Calu3 (cell line): ENCODE measurements around the gene TAPBP. TPM values are rescaled to one million over a fixed set of nuclear protein-coding genes. Genes with fewer than 3 reads are reported as not detected.
"Not testable (repeated sequence)": the region's sequence is repeated elsewhere in the genome, so short reads cannot be mapped to it uniquely, and the experiment has no call there.

Source experiments
- Bru-seq: library from RNA; stranded (reverse); fragments of 400-500 nt; gene quantifications from one replicate; lab custom pipeline; 2021; lab: Mats Ljungman, UMichigan
- BruChase-seq, 2 experiments: library from RNA; stranded (reverse); fragments of 400-500 nt; gene quantifications; one replicate each; lab custom pipeline; 2021; lab: Mats Ljungman, UMichigan
- BruUV-seq: library from RNA; stranded (reverse); fragments of 400-500 nt; replicated peaks from 2 replicates; lab custom pipeline; 2021; lab: Mats Ljungman, UMichigan
- CTCF ChIA-PET: fragments of 300-600 bp; sonication (Branson Sonifier 250); formaldehyde crosslinking; loops from one replicate; lab custom pipeline; 2022; ENCODE audit warnings: antibody characterized with exemption; lab: Charles Lee
- DNase-seq: peaks from one replicate; pipeline ENCODE4 v3.0.0; 2022
- H3K27ac Mint-ChIP-seq: one replicate; pipeline ENCODE4 v1.8.0; 2022; ENCODE audit warnings: mixed read lengths; ENCODE audit not compliant: unreplicated experiment
- H3K27me3 Mint-ChIP-seq: one replicate; pipeline ENCODE4 v1.8.0; 2022; ENCODE audit warnings: mixed read lengths; ENCODE audit not compliant: unreplicated experiment
- H3K36me3 Mint-ChIP-seq: one replicate; pipeline ENCODE4 v1.8.0; 2022; ENCODE audit warnings: mild to moderate bottlenecking, moderate library complexity, mixed read lengths; ENCODE audit not compliant: insufficient read depth, unreplicated experiment
- H3K4me1 Mint-ChIP-seq: one replicate; pipeline ENCODE4 v1.8.0; 2022; ENCODE audit warnings: mild to moderate bottlenecking, low read depth, mixed read lengths; ENCODE audit not compliant: unreplicated experiment
- H3K4me3 Mint-ChIP-seq: one replicate; pipeline ENCODE4 v1.8.0; 2022; ENCODE audit warnings: mild to moderate bottlenecking, low read depth, moderate library complexity, mixed read lengths; ENCODE audit not compliant: unreplicated experiment
- H3K9me3 Mint-ChIP-seq: one replicate; pipeline ENCODE4 v1.8.0; 2022; ENCODE audit warnings: low read depth, mixed read lengths; ENCODE audit not compliant: unreplicated experiment
- intact Hi-C: fragments of 100-400 bp; cut with micrococcal nuclease; formaldehyde crosslinking; loops from one replicate; pipeline ENCODE4 v1.10.0; 2022; ENCODE audit not compliant: unreplicated experiment
- long read RNA-seq: library from polyadenylated mRNA; stranded (forward); transcript quantifications from one replicate; pipeline ENCODE4 v2.0.0, GENCODE V29; 2022
- total RNA-seq: library from RNA; stranded (reverse); gene quantifications from 2 replicates; pipeline ENCODE4 v1.2.3, GENCODE V29; 2022
- TF ChIP-seq, protein P1 (sequence below): fragments of 200-600 bp; IDR thresholded peaks from one replicate; pipeline ENCODE4 v1.8.0; 2022; ENCODE audit warnings: antibody characterized with exemption; ENCODE audit not compliant: unreplicated experiment

The TAPBP gene
- 443 and 488 TPM in 2 replicates for total RNA-seq
- Bru-seq, nascent RNA, result percentile 95 among the genes with signal in this experiment
- percentile 99 among the genes with signal in this experiment for BruChase-seq, experiment 1, labeled RNA remaining after a 6-hour chase
- BruChase-seq, experiment 2, labeled RNA remaining after a 2-hour chase, result percentile 98 among the genes with signal in this experiment
- long read RNA-seq, transcript TAPBP-234 (8 exons, 3,759 nt), result major isoform, 540 of 835 reads
- long read RNA-seq, transcript TAPBP-233 (7 exons, 1,888 nt), result minor isoform, 5 of 835 reads
- long read RNA-seq, partial matches to known transcripts, result 182 of 835 reads
- long read RNA-seq, other reads (novel, unspliced or antisense), result 105 of 835 reads

DNA sequence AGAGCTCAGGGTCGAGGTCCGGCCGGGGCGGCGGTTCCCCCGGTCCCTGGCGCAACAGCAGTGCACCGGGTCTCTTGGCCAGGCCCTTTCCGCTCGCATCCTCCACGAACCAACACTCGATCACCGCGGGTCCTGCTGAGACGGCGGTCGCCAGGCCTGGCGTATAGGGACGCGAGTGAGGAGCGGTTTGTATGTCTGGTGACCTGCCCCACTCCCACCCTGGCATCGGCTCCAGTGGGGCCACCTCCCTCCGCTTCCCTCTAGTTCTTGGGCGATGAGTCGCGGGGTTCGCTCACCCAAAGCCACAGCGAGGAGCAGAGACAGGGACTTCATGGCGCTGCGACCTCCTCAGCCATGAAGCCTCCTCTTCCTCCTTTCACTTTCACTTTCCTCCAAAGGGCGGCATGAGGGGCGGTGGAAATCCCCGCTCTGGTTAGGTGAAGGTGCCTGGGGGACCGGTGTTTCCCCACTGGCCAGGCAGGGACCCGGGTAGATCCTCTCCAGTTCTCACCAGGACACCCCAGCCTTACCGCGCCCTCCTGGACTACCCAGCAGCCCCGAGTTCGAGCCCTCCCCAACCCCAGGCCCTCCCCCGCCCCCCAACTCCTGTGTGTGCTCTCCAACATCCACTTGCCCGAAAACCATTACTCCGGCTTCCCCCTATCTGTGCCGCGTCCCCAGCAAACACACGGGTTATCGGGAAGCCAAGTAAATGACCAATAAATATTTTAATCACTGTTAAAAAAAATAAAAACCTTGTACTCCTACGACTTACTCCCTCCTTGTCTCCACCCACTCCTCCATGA, at the start of gene TAPBP:
TAPBP (minus strand) TSS at position 370 of the 806 bp plus-strand sequence; CDS start at position 333, 37 bp downstream.
- Mint-ChIP-seq H3K36me3 (peaks cover 100% of the 10 kb centered on the region), H3K4me1 (peaks cover 45% of the 10 kb centered on the region), H3K9me3 (no peaks in the 10 kb centered on the region), H3K4me3 (peak within 1 kb of the TSS; percentile 98), H3K27ac (peak within 1 kb of the TSS; percentile 97), H3K27me3 (no peaks in the 10 kb centered on the region)
- DNase-seq, result peak; percentile 80
- intact Hi-C loops, result no loop called here
- TF ChIP-seq, protein P1, sequence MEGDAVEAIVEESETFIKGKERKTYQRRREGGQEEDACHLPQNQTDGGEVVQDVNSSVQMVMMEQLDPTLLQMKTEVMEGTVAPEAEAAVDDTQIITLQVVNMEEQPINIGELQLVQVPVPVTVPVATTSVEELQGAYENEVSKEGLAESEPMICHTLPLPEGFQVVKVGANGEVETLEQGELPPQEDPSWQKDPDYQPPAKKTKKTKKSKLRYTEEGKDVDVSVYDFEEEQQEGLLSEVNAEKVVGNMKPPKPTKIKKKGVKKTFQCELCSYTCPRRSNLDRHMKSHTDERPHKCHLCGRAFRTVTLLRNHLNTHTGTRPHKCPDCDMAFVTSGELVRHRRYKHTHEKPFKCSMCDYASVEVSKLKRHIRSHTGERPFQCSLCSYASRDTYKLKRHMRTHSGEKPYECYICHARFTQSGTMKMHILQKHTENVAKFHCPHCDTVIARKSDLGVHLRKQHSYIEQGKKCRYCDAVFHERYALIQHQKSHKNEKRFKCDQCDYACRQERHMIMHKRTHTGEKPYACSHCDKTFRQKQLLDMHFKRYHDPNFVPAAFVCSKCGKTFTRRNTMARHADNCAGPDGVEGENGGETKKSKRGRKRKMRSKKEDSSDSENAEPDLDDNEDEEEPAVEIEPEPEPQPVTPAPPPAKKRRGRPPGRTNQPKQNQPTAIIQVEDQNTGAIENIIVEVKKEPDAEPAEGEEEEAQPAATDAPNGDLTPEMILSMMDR, result no peak
- TSS peak; percentile 44 for BruUV-seq
- CTCF ChIA-PET, result interaction anchor here (1.1 to 2.2 kb wide), 2 partner anchors 15 to 32 kb away, joined by 5 to 12 read pairs; partner anchors contain the start of gene RGL2

DNA sequence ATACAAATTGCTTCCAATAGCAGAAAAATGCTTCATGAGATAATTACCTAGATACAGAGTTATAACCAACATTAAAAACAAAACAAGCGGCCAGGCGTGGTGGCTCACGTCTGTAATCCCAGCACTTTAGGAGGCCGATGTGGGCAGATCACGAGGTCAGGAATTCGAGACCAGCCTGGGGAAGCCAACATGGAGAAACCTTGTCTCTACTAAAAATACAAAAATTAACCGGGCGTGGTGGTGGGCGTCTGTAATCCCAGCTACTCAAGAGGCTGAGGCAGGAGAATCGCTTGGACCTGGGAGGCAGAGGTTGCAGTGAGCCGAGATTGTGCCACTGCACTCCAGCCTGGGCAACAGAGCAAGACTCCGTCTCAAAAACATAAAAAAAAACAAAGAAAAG, 49.6 kb upstream of the TAPBP start:
- CTCF ChIA-PET, H3K27me3 Mint-ChIP-seq: not testable (repeated sequence)

DNA sequence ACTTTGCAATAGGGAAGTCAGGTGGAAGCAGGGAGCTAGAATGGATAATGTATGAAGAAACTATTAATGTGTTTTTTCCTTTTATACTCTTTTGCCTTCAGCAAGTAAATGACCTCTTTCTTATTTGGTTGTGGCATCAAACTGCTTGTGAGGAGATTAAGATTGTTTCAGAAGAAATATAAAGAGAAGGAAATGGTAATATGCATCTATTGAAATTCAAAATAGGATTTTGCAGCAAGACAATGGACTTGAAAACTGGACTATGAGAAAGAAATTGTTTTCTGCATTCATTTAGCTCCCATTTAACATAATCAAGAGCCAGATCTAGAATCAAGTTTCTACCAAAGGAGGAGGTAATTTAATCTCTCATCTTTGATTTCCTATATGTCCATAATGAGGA, 45.5 kb upstream of the TAPBP start:
- CTCF ChIA-PET, result interaction anchor here (0.7 kb wide), 1 partner anchor 152 kb away, joined by 3 read pairs; no protein-coding TSS in a partner anchor
- Mint-ChIP-seq H3K27me3 (no peaks in the 10 kb centered on the region), H3K36me3 (peaks cover 14% of the 10 kb centered on the region), H3K9me3 (no peaks in the 10 kb centered on the region), H3K4me3 (no peak overlapping the region), H3K4me1 (peaks cover 62% of the 10 kb centered on the region), H3K27ac (no peak overlapping the region)
- no TSS peak for BruUV-seq
- TF ChIP-seq, protein P1, result no peak
- intact Hi-C loops, result no loop called here
- no peak for DNase-seq

More for the DNA sequence above, 49.6 kb upstream of the TAPBP start:
- H3K9me3 Mint-ChIP-seq, BruUV-seq, DNase-seq, H3K4me3 Mint-ChIP-seq, intact Hi-C loops: not testable (repeated sequence)
- H3K4me1 Mint-ChIP-seq, result peaks cover 44% of the 10 kb centered on the region
- peaks cover 14% of the 10 kb centered on the region for H3K36me3 Mint-ChIP-seq
- H3K27ac Mint-ChIP-seq, result peak overlapping the region; percentile 63

DNA sequence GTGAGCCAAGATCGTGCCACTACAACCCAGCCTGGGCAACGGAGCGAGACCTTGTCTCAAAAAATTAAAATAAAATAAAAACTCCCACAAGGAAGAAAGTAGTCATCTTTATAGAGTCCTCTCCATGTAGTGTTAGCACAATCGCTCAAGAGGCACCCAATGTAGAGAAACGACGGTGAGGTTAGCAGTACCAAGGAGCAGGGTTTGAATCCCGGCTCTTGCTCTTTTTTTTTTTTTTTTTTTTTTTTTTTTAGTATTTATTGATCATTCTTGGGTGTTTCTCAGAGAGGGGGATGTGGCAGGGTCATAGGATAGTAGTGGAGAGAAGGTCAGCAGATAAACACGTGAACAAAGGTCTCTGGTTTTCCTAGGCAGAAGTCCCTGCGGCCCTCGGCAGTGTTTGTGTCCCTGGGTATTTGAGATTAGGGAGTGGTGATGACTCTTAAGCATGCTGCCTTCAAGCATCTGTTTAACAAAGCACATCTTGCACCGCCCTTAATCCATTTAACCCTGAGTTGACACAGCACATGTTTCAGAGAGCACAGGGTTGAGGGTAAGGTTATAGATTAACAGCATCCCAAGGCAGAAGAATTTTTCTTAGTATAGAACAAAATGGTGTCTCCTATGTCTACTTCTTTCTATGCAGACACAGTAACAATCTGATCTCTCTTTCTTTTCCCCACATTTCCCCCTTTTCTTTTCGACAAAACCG, 43.4 kb upstream of the TAPBP start:
- H3K9me3 Mint-ChIP-seq, H3K36me3 Mint-ChIP-seq, H3K27ac Mint-ChIP-seq, H3K4me3 Mint-ChIP-seq, DNase-seq, H3K27me3 Mint-ChIP-seq, BruUV-seq, intact Hi-C loops: not testable (repeated sequence)
- CTCF ChIA-PET, result interaction anchor here (0.9 kb wide), 1 partner anchor 17 kb away, joined by 3 read pairs; no protein-coding TSS in a partner anchor
- H3K4me1 Mint-ChIP-seq, result peaks cover 48% of the 10 kb centered on the region
